Gastrocnemius medialis (tissue), 4 donors: Measurements from ENCODE around the gene PTPRE.

Source experiments
- POLR2A ChIP-seq, 2 donors: fragments of 450-650 bp; IDR thresholded peaks; one replicate each; pipeline ENCODE4 v1.6.1; 2017; ENCODE audit warnings: antibody characterized with exemption in 2 of 2, mild to moderate bottlenecking in 2 of 2, moderate library complexity in 2 of 2
- TF ChIP-seq, protein P1 (sequence below), 5 experiments: fragments of 450-650 bp in 3 of 5; fragments of 200-600 bp in 2 of 5; sonication (generic) in 2 of 5; IDR thresholded peaks in 4 of 5; conservative IDR thresholded peaks in 1 of 5; 1 replicate in 4 of 5; 2 replicates in 1 of 5; pipeline ENCODE4 v1.5.1; 2016 to 2019; ENCODE audit warnings: antibody characterized with exemption in 5 of 5, mild to moderate bottlenecking in 3 of 5, moderate library complexity in 3 of 5

DNA sequence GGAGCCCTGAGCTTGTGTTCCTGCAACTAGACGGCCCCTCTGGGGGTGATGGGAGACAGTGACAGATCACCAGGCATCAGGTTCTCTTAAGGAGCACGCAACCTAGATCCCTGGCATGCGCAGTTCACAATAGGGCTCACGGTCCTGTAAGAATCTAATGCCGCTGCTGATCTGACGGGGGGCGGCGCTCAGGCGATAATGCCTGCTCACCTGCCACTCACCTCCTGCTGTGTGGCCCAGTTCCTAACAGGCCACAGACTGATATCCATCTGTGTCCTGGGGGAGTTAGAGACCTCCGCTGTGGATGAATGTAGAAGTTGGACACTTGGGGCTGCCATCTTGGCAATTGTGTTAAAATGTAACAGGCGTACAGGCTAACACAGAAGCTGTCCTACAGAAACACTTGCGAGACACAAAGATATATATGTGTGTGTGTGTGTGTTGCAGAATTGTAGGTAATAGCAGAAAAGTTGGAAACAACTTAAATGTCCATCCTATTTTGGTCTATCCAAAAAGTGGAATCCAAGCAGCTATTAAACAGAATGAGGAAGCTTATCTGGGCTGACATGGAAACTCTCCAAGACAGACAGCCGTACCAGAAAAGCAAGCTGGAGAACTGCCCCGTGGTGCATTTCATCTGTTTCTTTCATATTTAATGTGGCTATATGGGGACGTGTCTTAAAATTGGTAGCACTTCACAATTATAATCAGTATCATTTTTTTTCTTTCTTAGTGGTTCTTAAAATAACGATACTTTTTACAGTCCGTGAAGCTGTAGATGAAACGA is 136.5 kb downstream of the PTPRE start:
- TF ChIP-seq, protein P1, sequence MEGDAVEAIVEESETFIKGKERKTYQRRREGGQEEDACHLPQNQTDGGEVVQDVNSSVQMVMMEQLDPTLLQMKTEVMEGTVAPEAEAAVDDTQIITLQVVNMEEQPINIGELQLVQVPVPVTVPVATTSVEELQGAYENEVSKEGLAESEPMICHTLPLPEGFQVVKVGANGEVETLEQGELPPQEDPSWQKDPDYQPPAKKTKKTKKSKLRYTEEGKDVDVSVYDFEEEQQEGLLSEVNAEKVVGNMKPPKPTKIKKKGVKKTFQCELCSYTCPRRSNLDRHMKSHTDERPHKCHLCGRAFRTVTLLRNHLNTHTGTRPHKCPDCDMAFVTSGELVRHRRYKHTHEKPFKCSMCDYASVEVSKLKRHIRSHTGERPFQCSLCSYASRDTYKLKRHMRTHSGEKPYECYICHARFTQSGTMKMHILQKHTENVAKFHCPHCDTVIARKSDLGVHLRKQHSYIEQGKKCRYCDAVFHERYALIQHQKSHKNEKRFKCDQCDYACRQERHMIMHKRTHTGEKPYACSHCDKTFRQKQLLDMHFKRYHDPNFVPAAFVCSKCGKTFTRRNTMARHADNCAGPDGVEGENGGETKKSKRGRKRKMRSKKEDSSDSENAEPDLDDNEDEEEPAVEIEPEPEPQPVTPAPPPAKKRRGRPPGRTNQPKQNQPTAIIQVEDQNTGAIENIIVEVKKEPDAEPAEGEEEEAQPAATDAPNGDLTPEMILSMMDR (IDR thresholded peaks at IDR 0.05 in 4 of 5, conservative IDR thresholded peaks at IDR 0.05 in 1 of 5), result no peak
- no peak for TF ChIP-seq POLR2A (IDR thresholded peaks at IDR 0.05)
